ENCODE data around the gene NVL.

The NVL gene

DNA sequence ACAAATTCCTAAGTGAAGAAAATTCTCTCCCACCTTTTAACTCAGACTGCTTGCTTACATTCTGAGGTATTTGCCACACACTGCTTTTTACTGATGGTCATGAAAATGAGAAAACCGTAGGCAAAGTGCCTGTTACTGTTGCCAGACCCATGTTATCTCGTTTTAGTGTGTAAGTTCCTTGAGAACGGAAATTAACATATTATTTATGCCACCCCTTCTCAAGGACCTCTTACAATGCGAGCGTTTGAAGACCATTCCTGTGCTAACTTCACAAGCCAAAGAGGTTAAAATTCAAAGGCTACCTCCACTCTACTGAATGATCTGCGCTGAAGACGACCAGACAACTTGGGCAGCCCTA, 509 bp downstream of the NVL start:
- Histone ChIP-seq H2BK12ac (ENCODE audit: low read length) (peak overlapping the region; percentile 12), H2BK5ac (ENCODE audit: low read length) (no peak overlapping the region), H3K9ac (ENCODE audit: low read depth, low read length, poor library complexity) (peak overlapping the region; percentile 95), H4K8ac (ENCODE audit: low read depth, low read length) (no peak overlapping the region), H2BK120ac (ENCODE audit: low read depth, low read length) (no peak overlapping the region), H3K4me2 (ENCODE audit: insufficient read depth, low read length, poor library complexity, severe bottlenecking) (peak overlapping the region; percentile 63), H3K4ac (ENCODE audit: low read length) (no peak overlapping the region), H3K4me3 (ENCODE audit: low read length in 2 of 2) (peak overlapping the region; percentile 80 to 90), H2AK5ac (ENCODE audit: low read depth, low read length) (no peak overlapping the region), H2AFZ (ENCODE audit: low read length) (peak overlapping the region; percentile 89), H3K9me3 (replicated peaks in 1 of 2; ENCODE audit: control insufficient read depth in 2 of 2, insufficient read depth in 1 of 2, low read depth in 1 of 2, low read length in 2 of 2) (no peaks in the 10 kb centered on the region), H3K79me1 (ENCODE audit: low read depth, low read length) (peaks cover 4% of the 10 kb centered on the region), H3K27ac (replicated peaks; ENCODE audit: low read length) (no peak overlapping the region), H4K91ac (ENCODE audit: low read depth, low read length, poor library complexity) (no peak overlapping the region), H3K36me3 (replicated peaks in 1 of 2; ENCODE audit: control insufficient read depth in 2 of 2, insufficient read depth in 2 of 2, low read length in 2 of 2) (peaks cover 0 to 27% of the 10 kb centered on the region in 2 donors), H3K18ac (ENCODE audit: low read length) (peak overlapping the region; percentile 91), H3K27me3 (ENCODE audit: control insufficient read depth in 3 of 3, insufficient read depth in 3 of 3, low read depth in 1 of 3, low read length in 3 of 3) (no peaks in the 10 kb centered on the region), H3K4me1 (ENCODE audit: control insufficient read depth in 2 of 2, insufficient read depth in 1 of 2, low read depth in 1 of 2, low read length in 2 of 2) (no peaks in the 10 kb centered on the region), H3K14ac (ENCODE audit: low read length) (peak overlapping the region; percentile 77), H2BK15ac (ENCODE audit: low read length) (no peak overlapping the region), H3K23ac (ENCODE audit: low read depth, low read length, poor library complexity) (peak overlapping the region; percentile 32)
- DNase-seq (ENCODE audit: low spot score) = no peak
- no CpG with 5 or more reads among the region's 7 CpGs for WGBS, 2 donors (ENCODE audit: extremely low coverage in 2 of 2, insufficient read length in 2 of 2, insufficient replicate concordance in 1 of 2)

- Histone ChIP-seq H3K27ac (replicated peaks; ENCODE audit: low read length) (no peak overlapping the region), H2BK15ac (ENCODE audit: low read length) (no peak overlapping the region), H3K4me1 (ENCODE audit: control insufficient read depth in 2 of 2, insufficient read depth in 1 of 2, low read depth in 1 of 2, low read length in 2 of 2) (no peaks in the 10 kb centered on the region), H3K4me3 (ENCODE audit: low read length in 2 of 2) (peak overlapping the region in 1 of 2 donors; percentile 80), H2AFZ (ENCODE audit: low read length) (no peak overlapping the region), H3K79me1 (ENCODE audit: low read depth, low read length) (peaks cover 4% of the 10 kb centered on the region), H3K9ac (ENCODE audit: low read depth, low read length, poor library complexity) (no peak overlapping the region), H3K36me3 (replicated peaks in 1 of 2; ENCODE audit: control insufficient read depth in 2 of 2, insufficient read depth in 2 of 2, low read length in 2 of 2) (peaks cover 0 to 29% of the 10 kb centered on the region in 2 donors), H4K8ac (ENCODE audit: low read depth, low read length) (no peak overlapping the region), H3K27me3 (ENCODE audit: control insufficient read depth in 3 of 3, insufficient read depth in 3 of 3, low read depth in 1 of 3, low read length in 3 of 3) (no peaks in the 10 kb centered on the region), H3K4me2 (ENCODE audit: insufficient read depth, low read length, poor library complexity, severe bottlenecking) (no peak overlapping the region), H2BK5ac (ENCODE audit: low read length) (no peak overlapping the region), H3K4ac (ENCODE audit: low read length) (no peak overlapping the region), H2AK5ac (ENCODE audit: low read depth, low read length) (no peak overlapping the region), H3K14ac (ENCODE audit: low read length) (no peak overlapping the region), H4K91ac (ENCODE audit: low read depth, low read length, poor library complexity) (no peak overlapping the region), H2BK120ac (ENCODE audit: low read depth, low read length) (no peak overlapping the region), H2BK12ac (ENCODE audit: low read length) (no peak overlapping the region), H3K18ac (ENCODE audit: low read length) (no peak overlapping the region), H3K23ac (ENCODE audit: low read depth, low read length, poor library complexity) (no peak overlapping the region), H3K9me3 (replicated peaks in 1 of 2; ENCODE audit: control insufficient read depth in 2 of 2, insufficient read depth in 1 of 2, low read depth in 1 of 2, low read length in 2 of 2) (no peaks in the 10 kb centered on the region)
- WGBS, 2 donors (ENCODE audit: extremely low coverage in 2 of 2, insufficient read length in 2 of 2, insufficient replicate concordance in 1 of 2) = no CpG with 5 or more reads among the region's 6 CpGs
- no peak for DNase-seq (ENCODE audit: low spot score)
Measured at GRCh38 chr1:224328644-224329043, 1.3 kb downstream of the NVL start.

GRCh38 chr1:224325959-224326358, 4.0 kb downstream of the NVL start:
- Histone ChIP-seq H2AFZ (ENCODE audit: low read length) (no peak overlapping the region), H2AK5ac (ENCODE audit: low read depth, low read length) (no peak overlapping the region), H3K4me1 (ENCODE audit: control insufficient read depth in 2 of 2, insufficient read depth in 1 of 2, low read depth in 1 of 2, low read length in 2 of 2) (no peaks in the 10 kb centered on the region), H3K4ac (ENCODE audit: low read length) (no peak overlapping the region), H4K8ac (ENCODE audit: low read depth, low read length) (no peak overlapping the region), H2BK120ac (ENCODE audit: low read depth, low read length) (no peak overlapping the region), H4K91ac (ENCODE audit: low read depth, low read length, poor library complexity) (no peak overlapping the region), H2BK5ac (ENCODE audit: low read length) (no peak overlapping the region), H3K4me2 (ENCODE audit: insufficient read depth, low read length, poor library complexity, severe bottlenecking) (no peak overlapping the region), H3K27me3 (ENCODE audit: control insufficient read depth in 3 of 3, insufficient read depth in 3 of 3, low read depth in 1 of 3, low read length in 3 of 3) (no peaks in the 10 kb centered on the region), H3K79me1 (ENCODE audit: low read depth, low read length) (peaks cover 4% of the 10 kb centered on the region), H3K27ac (replicated peaks; ENCODE audit: low read length) (no peak overlapping the region), H3K9me3 (replicated peaks in 1 of 2; ENCODE audit: control insufficient read depth in 2 of 2, insufficient read depth in 1 of 2, low read depth in 1 of 2, low read length in 2 of 2) (no peaks in the 10 kb centered on the region), H2BK15ac (ENCODE audit: low read length) (no peak overlapping the region), H3K18ac (ENCODE audit: low read length) (no peak overlapping the region), H3K14ac (ENCODE audit: low read length) (no peak overlapping the region), H3K4me3 (ENCODE audit: low read length in 2 of 2) (no peak overlapping the region), H3K36me3 (replicated peaks in 1 of 2; ENCODE audit: control insufficient read depth in 2 of 2, insufficient read depth in 2 of 2, low read length in 2 of 2) (peaks cover 0 to 38% of the 10 kb centered on the region in 2 donors), H2BK12ac (ENCODE audit: low read length) (no peak overlapping the region), H3K9ac (ENCODE audit: low read depth, low read length, poor library complexity) (no peak overlapping the region), H3K23ac (ENCODE audit: low read depth, low read length, poor library complexity) (no peak overlapping the region)
- no CpG with 5 or more reads among the region's 1 CpG for WGBS, 2 donors (ENCODE audit: extremely low coverage in 2 of 2, insufficient read length in 2 of 2, insufficient replicate concordance in 1 of 2)
- DNase-seq (ENCODE audit: low spot score) = no peak

GRCh38 chr1:224321706-224322105, 8.3 kb downstream of the NVL start:
- Histone ChIP-seq H2BK15ac (ENCODE audit: low read length) (no peak overlapping the region), H2BK120ac (ENCODE audit: low read depth, low read length) (no peak overlapping the region), H3K4me3 (ENCODE audit: low read length in 2 of 2) (no peak overlapping the region), H2BK12ac (ENCODE audit: low read length) (no peak overlapping the region), H3K79me1 (ENCODE audit: low read depth, low read length) (no peaks in the 10 kb centered on the region), H3K27me3 (ENCODE audit: control insufficient read depth in 3 of 3, insufficient read depth in 3 of 3, low read depth in 1 of 3, low read length in 3 of 3) (no peaks in the 10 kb centered on the region), H3K27ac (replicated peaks; ENCODE audit: low read length) (no peak overlapping the region), H4K91ac (ENCODE audit: low read depth, low read length, poor library complexity) (no peak overlapping the region), H2AK5ac (ENCODE audit: low read depth, low read length) (no peak overlapping the region), H3K18ac (ENCODE audit: low read length) (no peak overlapping the region), H3K4me1 (ENCODE audit: control insufficient read depth in 2 of 2, insufficient read depth in 1 of 2, low read depth in 1 of 2, low read length in 2 of 2) (no peaks in the 10 kb centered on the region), H2BK5ac (ENCODE audit: low read length) (no peak overlapping the region), H3K36me3 (replicated peaks in 1 of 2; ENCODE audit: control insufficient read depth in 2 of 2, insufficient read depth in 2 of 2, low read length in 2 of 2) (peaks cover 0 to 39% of the 10 kb centered on the region in 2 donors), H3K4me2 (ENCODE audit: insufficient read depth, low read length, poor library complexity, severe bottlenecking) (no peak overlapping the region), H3K9ac (ENCODE audit: low read depth, low read length, poor library complexity) (no peak overlapping the region), H3K4ac (ENCODE audit: low read length) (no peak overlapping the region), H3K23ac (ENCODE audit: low read depth, low read length, poor library complexity) (no peak overlapping the region), H2AFZ (ENCODE audit: low read length) (no peak overlapping the region), H4K8ac (ENCODE audit: low read depth, low read length) (no peak overlapping the region), H3K9me3 (replicated peaks in 1 of 2; ENCODE audit: control insufficient read depth in 2 of 2, insufficient read depth in 1 of 2, low read depth in 1 of 2, low read length in 2 of 2) (no peaks in the 10 kb centered on the region), H3K14ac (ENCODE audit: low read length) (no peak overlapping the region)
- WGBS, 2 donors (ENCODE audit: extremely low coverage in 2 of 2, insufficient read length in 2 of 2, insufficient replicate concordance in 1 of 2) = no CpG with 5 or more reads among the region's 2 CpGs
- no peak for DNase-seq (ENCODE audit: low spot score)

All from neuronal stem cell (in vitro differentiated cells).